CD14-positive monocyte (primary cell): Measurements from ENCODE around the gene HSPA12A. TPM values are rescaled to one million over a fixed set of nuclear protein-coding genes. Genes with fewer than 3 reads are reported as not detected.

ENCODE experiments used
- DNase-seq, 3 donors: peaks; one replicate each; pipeline ENCODE4 v3.0.0-alpha.2; 2011 to 2022
- H2AFZ ChIP-seq: 2 replicates; pipeline ENCODE4 v1.6.0; 2012; ENCODE audit warnings: mild to moderate bottlenecking, low read depth, low read length, inconsistent platforms; ENCODE audit not compliant: insufficient read depth, poor library complexity, severe bottlenecking
- H3K27ac ChIP-seq, 2 donors: 1 replicate in 1 of 2; 2 replicates in 1 of 2; pipeline ENCODE4 v1.5.1; 2012 to 2013; ENCODE audit warnings: low read length in 2 of 2, control low read depth in 1 of 2, inconsistent platforms in 1 of 2, low read depth in 1 of 2, mild to moderate bottlenecking in 1 of 2
- H3K27me3 ChIP-seq, 2 donors: one replicate each; pipeline versions ENCODE4 v1.6.0 to v1.6.1; 2011 to 2013; ENCODE audit warnings: low read length in 2 of 2; ENCODE audit not compliant: control insufficient read depth in 2 of 2, insufficient read depth in 2 of 2
- H3K36me3 ChIP-seq, 2 donors: replicated peaks in 1 of 2; 1 replicate in 1 of 2; 2 replicates in 1 of 2; pipeline versions ENCODE4 v1.5.1 to v1.6.1; 2012 to 2013; ENCODE audit warnings: low read length in 2 of 2, control low read depth in 1 of 2, inconsistent platforms in 1 of 2, mild to moderate bottlenecking in 1 of 2; ENCODE audit not compliant: insufficient read depth in 2 of 2, control insufficient read depth in 1 of 2
- H3K4me1 ChIP-seq, 2 donors: 1 replicate in 1 of 2; 2 replicates in 1 of 2; pipeline versions ENCODE4 v1.5.1 to v1.6.1; 2012 to 2013; ENCODE audit warnings: low read length in 2 of 2, control low read depth in 1 of 2, inconsistent platforms in 1 of 2, mild to moderate bottlenecking in 1 of 2, moderate library complexity in 1 of 2; ENCODE audit not compliant: insufficient read depth in 2 of 2, control insufficient read depth in 1 of 2
- H3K4me2 ChIP-seq: replicated peaks from 2 replicates; pipeline ENCODE3; 2012; ENCODE audit warnings: low read length, moderate library complexity, mild to moderate bottlenecking; ENCODE audit not compliant: poor library complexity, severe bottlenecking; ENCODE audit errors: extremely low read depth
- H3K4me3 ChIP-seq, 3 experiments: fragments of 200-600 bp in 1 of 3; sonication (generic) in 1 of 3; replicated peaks in 1 of 3; 1 replicate in 2 of 3; 2 replicates in 1 of 3; pipeline ENCODE4 v1.5.1; 2011 to 2013; ENCODE audit warnings: low read length in 3 of 3, mild to moderate bottlenecking in 3 of 3, control low read depth in 2 of 3, low read depth in 2 of 3, inconsistent platforms in 1 of 3, moderate library complexity in 1 of 3
- H3K79me2 ChIP-seq: 2 replicates; pipeline ENCODE4 v1.6.0; 2012; ENCODE audit warnings: mild to moderate bottlenecking, control low read depth, inconsistent platforms, low read length, moderate library complexity; ENCODE audit not compliant: insufficient read depth
- H3K9ac ChIP-seq: 2 replicates; pipeline ENCODE4 v1.6.0; 2017; ENCODE audit warnings: low read length, mild to moderate bottlenecking; ENCODE audit not compliant: insufficient read depth, poor library complexity, severe bottlenecking
- H3K9me3 ChIP-seq, 2 donors: replicated peaks in 1 of 2; 1 replicate in 1 of 2; 2 replicates in 1 of 2; pipeline versions ENCODE4 v1.5.1 to v1.6.1; 2012 to 2013; ENCODE audit warnings: low read length in 2 of 2, control low read depth in 1 of 2; ENCODE audit not compliant: control insufficient read depth in 1 of 2, insufficient read depth in 1 of 2
- H4K20me1 ChIP-seq: 2 replicates; pipeline ENCODE4 v1.6.0; 2012; ENCODE audit warnings: mild to moderate bottlenecking, low read length, control low read depth, moderate library complexity; ENCODE audit not compliant: insufficient read depth
- H3K27ac Mint-ChIP-seq, 7 donors: one replicate each; pipeline ENCODE4 v1.8.0; 2020; ENCODE audit warnings: mild to moderate bottlenecking in 7 of 7, mixed read lengths in 7 of 7, moderate library complexity in 6 of 7, inconsistent platforms in 2 of 7
- H3K27me3 Mint-ChIP-seq, 3 donors: one replicate each; pipeline ENCODE4 v1.8.0; 2021 to 2022; ENCODE audit warnings: low read depth in 3 of 3, mild to moderate bottlenecking in 3 of 3, mixed read lengths in 3 of 3, moderate library complexity in 3 of 3, inconsistent platforms in 1 of 3
- H3K36me3 Mint-ChIP-seq, 2 donors: one replicate each; pipeline ENCODE4 v1.8.0; 2020; ENCODE audit warnings: mixed read lengths in 2 of 2, inconsistent platforms in 1 of 2, mild to moderate bottlenecking in 1 of 2
- H3K4me1 Mint-ChIP-seq: one replicate; pipeline ENCODE4 v1.8.0; 2020; ENCODE audit warnings: mild to moderate bottlenecking, mixed read lengths
- H3K4me3 Mint-ChIP-seq, 2 donors: one replicate each; pipeline ENCODE4 v1.8.0; 2020; ENCODE audit warnings: mild to moderate bottlenecking in 2 of 2, mixed read lengths in 2 of 2, moderate library complexity in 1 of 2
- H3K9me3 Mint-ChIP-seq, 7 donors: one replicate each; pipeline ENCODE4 v1.8.0; 2020 to 2022; ENCODE audit warnings: mixed read lengths in 7 of 7, mild to moderate bottlenecking in 6 of 7, moderate library complexity in 6 of 7, inconsistent platforms in 2 of 7
- CTCF ChIP-seq: fragments of 200-600 bp; IDR thresholded peaks from one replicate; pipeline ENCODE4 v1.8.0; 2022; ENCODE audit warnings: antibody characterized with exemption, mild to moderate bottlenecking
- WGBS: methylation state at CpG from one replicate; pipeline ENCODE4 v1.1.5; 2013; ENCODE audit warnings: missing lambda C conversion rate; ENCODE audit not compliant: insufficient coverage; 5-methylcytosine and 5-hydroxymethylcytosine counted together
- intact Hi-C, 2 donors: fragments of 100-400 bp; cut with micrococcal nuclease; formaldehyde crosslinking; loops; one replicate each; pipeline versions ENCODE4 v1.15.0 to v1.15.1; 2023
- polyA plus RNA-seq, 3 donors: library from polyadenylated mRNA; depleted of rRNA in 1 of 3; unstranded in 2 of 3; stranded (reverse) in 1 of 3; fragments of 300-500 nt in 2 of 3; fragments of >200 nt in 1 of 3; fragmentation: Illumina TruSeq in 2 of 3; gene quantifications; 1 replicate in 2 of 3; 2 replicates in 1 of 3; pipeline ENCODE4 v1.2.3, GENCODE V29; 2012 to 2021

HSPA12A gene
- polyA plus RNA-seq, 3 donors: 0.01 TPM; not detected in 2

DNA sequence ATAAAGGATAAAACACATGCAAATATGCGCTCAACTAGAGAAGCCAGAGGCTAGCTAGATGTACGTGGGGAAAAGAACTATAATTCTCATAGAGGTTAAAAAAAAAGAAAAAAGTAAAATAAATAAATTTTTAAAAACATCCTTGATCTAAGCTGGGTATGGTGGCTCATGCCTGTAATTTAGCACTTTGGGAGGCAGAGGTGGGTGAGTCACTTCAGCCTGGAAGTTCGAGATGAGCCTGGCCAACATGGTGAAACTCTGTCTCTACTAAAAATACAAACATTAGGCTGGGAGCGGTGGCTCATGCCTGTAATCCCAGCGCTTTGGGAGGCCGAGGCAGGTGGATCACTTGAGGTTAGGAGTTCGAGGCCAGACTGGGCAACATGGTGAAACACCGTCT lies 18.6 kb upstream of the HSPA12A start:
- no peaks in the 10 kb centered on the region for H3K4me1 ChIP-seq
- H3K27ac ChIP-seq: no peak overlapping the region
- H4K20me1 ChIP-seq: no peaks in the 10 kb centered on the region
- Mint-ChIP-seq H3K9me3 (peaks cover 0 to 6% (median 0%) of the 10 kb centered on the region in 7 donors), H3K4me3 (no peak overlapping the region), H3K36me3 (no peaks in the 10 kb centered on the region), H3K27me3 (peaks cover 6 to 25% (median 9%) of the 10 kb centered on the region in 3 donors), H3K27ac (no peak overlapping the region), H3K4me1 (no peaks in the 10 kb centered on the region)
- no peak overlapping the region for H3K9ac ChIP-seq
- DNase-seq: no peak
- no peaks in the 10 kb centered on the region for H3K36me3 ChIP-seq
- 80% methylated on average over 1 of the region's 8 CpGs for WGBS
- no peak overlapping the region for H3K4me3 ChIP-seq
- intact Hi-C loops: no loop called here
- no peaks in the 10 kb centered on the region for H3K79me2 ChIP-seq
- TF ChIP-seq CTCF: no peak
- no peaks in the 10 kb centered on the region for H3K9me3 ChIP-seq
- H3K27me3 ChIP-seq: peaks cover 0 to 2% of the 10 kb centered on the region in 2 donors
- no peak overlapping the region for H2AFZ ChIP-seq
- H3K4me2 ChIP-seq: no peak overlapping the region

DNA sequence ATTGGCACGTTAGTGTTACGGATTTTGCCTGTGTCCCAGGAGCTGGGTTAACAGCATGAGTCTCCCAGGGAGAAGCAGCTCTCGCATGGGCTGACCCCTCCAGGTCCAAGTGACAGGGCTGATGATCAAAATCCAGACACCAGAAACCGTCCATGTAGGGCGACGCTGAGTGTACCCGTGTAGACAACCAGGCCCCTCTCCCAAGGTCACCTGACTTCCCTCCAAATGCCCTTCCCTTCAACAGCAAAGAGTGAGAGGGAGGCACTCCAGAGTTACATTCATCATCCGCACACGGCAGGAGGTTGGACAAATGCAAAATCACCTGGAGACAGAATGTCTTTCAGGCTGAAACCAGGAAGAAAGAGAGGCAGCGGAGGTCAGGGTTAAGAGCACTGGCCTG lies 14.9 kb upstream of the HSPA12A start:
- TF ChIP-seq CTCF: no peak
- Histone ChIP-seq H4K20me1 (no peaks in the 10 kb centered on the region), H3K9ac (no peak overlapping the region), H3K79me2 (no peaks in the 10 kb centered on the region), H3K9me3 (no peaks in the 10 kb centered on the region), H3K4me1 (no peaks in the 10 kb centered on the region), H2AFZ (no peak overlapping the region), H3K27ac (no peak overlapping the region), H3K4me2 (no peak overlapping the region), H3K27me3 (no peaks in the 10 kb centered on the region), H3K4me3 (no peak overlapping the region), H3K36me3 (no peaks in the 10 kb centered on the region)
- H3K27me3 Mint-ChIP-seq: peaks cover 9 to 26% (median 13%) of the 10 kb centered on the region in 3 donors
- DNase-seq: no peak
- H3K9me3 Mint-ChIP-seq: peaks cover 0 to 5% (median 0%) of the 10 kb centered on the region in 7 donors
- 93% methylated on average over 4 of the region's 10 CpGs for WGBS
- no peaks in the 10 kb centered on the region for H3K36me3 Mint-ChIP-seq
- no peaks in the 10 kb centered on the region for H3K4me1 Mint-ChIP-seq
- H3K4me3 Mint-ChIP-seq: no peak overlapping the region
- H3K27ac Mint-ChIP-seq: no peak overlapping the region
- intact Hi-C loops: no loop called here
